Immature natural killer cell (primary cell): ENCODE measurements around the gene OR2V2. TPM values are rescaled to one million over a fixed set of nuclear protein-coding genes. Genes with fewer than 3 reads are reported as not detected.
A peak's percentile ranks its signal among the peaks of the same experiment; 100 is the strongest.
"Not testable (repeated sequence)": the region's sequence is repeated elsewhere in the genome, so short reads cannot be mapped to it uniquely, and the experiment has no call there.

Experiments
- DNase-seq, 3 donors: peaks; one replicate each; pipeline ENCODE4 v3.0.0; 2022; ENCODE audit warnings: mixed read lengths in 1 of 3
- H3K27ac Mint-ChIP-seq, 6 donors: one replicate each; pipeline ENCODE4 v1.8.0; 2020; ENCODE audit warnings: mixed read lengths in 6 of 6, mild to moderate bottlenecking in 5 of 6, inconsistent platforms in 4 of 6, moderate library complexity in 3 of 6
- H3K27me3 Mint-ChIP-seq, 3 donors: one replicate each; pipeline ENCODE4 v1.8.0; 2020 to 2021; ENCODE audit warnings: low read depth in 3 of 3, mild to moderate bottlenecking in 3 of 3, mixed read lengths in 3 of 3, moderate library complexity in 3 of 3, inconsistent platforms in 1 of 3
- H3K36me3 Mint-ChIP-seq, 3 donors: one replicate each; pipeline ENCODE4 v1.8.0; 2020; ENCODE audit warnings: mixed read lengths in 3 of 3, inconsistent platforms in 2 of 3, mild to moderate bottlenecking in 2 of 3
- H3K4me1 Mint-ChIP-seq, 2 donors: one replicate each; pipeline ENCODE4 v1.8.0; 2020; ENCODE audit warnings: inconsistent platforms in 2 of 2, mild to moderate bottlenecking in 2 of 2, mixed read lengths in 2 of 2, moderate library complexity in 1 of 2
- H3K4me3 Mint-ChIP-seq, 5 donors: one replicate each; pipeline ENCODE4 v1.8.0; 2020; ENCODE audit warnings: mild to moderate bottlenecking in 5 of 5, mixed read lengths in 5 of 5, inconsistent platforms in 3 of 5, moderate library complexity in 3 of 5
- H3K9me3 Mint-ChIP-seq, 6 donors: one replicate each; pipeline ENCODE4 v1.8.0; 2020; ENCODE audit warnings: mild to moderate bottlenecking in 6 of 6, mixed read lengths in 6 of 6, inconsistent platforms in 4 of 6, moderate library complexity in 3 of 6
- polyA plus RNA-seq, 3 donors: library from polyadenylated mRNA; unstranded; fragments of 300-500 nt; fragmentation: Illumina TruSeq; gene quantifications; one replicate each; pipeline ENCODE4 v1.2.3, GENCODE V29; 2021

The OR2V2 gene
- polyA plus RNA-seq, 3 donors from 2014 or later: not detected

DNA sequence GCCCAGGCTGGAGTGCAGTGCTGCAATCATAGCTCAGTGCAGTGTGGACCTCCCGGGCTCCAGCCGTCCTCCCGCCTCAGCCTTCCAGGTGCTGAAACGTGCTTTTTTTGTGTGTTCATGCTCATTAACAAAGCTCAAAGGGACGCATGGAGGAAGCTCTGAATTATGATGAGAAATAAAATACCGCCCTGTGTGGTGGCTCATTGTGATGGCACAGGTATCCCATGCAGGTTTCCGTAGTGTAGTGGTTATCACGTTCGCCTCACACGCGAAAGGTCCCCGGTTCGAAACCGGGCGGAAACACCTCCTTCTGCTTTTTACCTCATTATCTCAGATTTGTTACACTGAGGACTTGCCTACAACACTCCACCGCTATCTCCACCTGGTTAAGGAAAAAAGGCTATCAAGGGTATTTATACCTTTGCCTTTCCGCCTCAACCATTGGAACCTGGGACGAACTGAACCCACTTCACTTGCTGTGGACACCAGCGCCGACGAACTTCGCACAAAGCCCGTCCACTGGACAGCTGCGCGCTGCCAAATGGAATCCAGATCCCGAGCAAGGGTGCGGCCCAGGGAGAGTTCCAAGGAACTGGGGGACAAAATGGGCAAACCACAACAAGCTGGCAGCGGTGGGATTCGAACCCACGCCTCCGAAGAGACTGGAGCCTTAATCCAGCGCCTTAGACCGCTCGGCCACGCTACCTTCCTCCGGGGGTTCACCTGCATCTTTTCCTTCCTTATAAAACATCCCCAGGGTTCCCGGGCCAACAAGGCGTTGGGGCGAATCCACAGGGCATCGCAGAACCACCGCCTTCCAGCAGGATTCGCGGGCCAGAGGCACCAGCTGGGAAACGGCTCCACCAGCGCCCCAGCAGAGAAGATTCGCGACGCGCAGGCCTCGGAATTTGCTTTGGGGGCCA is 26.3 kb downstream of the OR2V2 start:
- peak overlapping the region; percentile 50 to 83 (median 81) for H3K4me3 Mint-ChIP-seq
- peak; percentile 29 to 64 (median 51) for DNase-seq

DNA sequence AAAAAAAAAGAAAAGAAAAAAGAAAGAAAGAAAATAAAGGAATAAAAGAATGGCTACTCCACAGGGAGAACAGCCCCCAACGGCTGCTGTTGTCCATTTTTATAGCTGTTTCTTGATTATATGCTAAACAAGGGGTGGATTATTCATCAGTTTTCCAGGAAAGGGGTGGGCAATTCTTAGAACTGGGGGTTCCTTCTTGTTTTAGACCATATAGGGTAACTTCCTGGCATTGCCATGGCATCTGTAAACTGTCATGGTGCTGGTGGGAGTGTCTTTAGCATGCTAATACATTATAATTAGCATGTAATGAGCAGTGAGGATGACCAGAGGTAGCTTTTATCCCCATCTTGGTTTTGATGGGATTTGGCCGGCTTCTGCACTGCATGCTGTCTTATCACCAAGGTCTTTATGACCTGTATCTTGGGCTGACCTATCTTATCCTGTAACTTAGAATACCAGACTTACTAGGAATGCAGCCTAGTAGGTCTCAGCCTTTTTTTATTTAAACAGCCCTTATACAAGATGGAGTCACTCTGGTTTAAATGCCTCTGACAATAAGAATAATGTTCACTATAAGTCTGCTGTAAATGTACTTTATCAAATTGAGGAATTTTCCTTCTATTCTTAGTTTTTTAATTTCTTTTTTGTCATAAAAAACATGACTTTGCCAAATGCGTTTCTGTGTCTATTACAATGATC is 29.0 kb downstream of the OR2V2 start:
- Mint-ChIP-seq H3K4me3 (no peak overlapping the region), H3K9me3 (peaks cover 0 to 4% (median 0%) of the 10 kb centered on the region in 6 donors), H3K4me1 (peaks cover 12 to 13% of the 10 kb centered on the region in 2 donors), H3K36me3 (peaks cover 0 to 5% (median 3%) of the 10 kb centered on the region in 3 donors), H3K27me3 (peaks cover 10 to 38% (median 29%) of the 10 kb centered on the region in 3 donors), H3K27ac (no peak overlapping the region)
- DNase-seq: no peak

More for the DNA sequence above, 26.3 kb downstream of the OR2V2 start:
- Mint-ChIP-seq H3K4me1 (peaks cover 35 to 38% of the 10 kb centered on the region in 2 donors), H3K27ac (peak overlapping the region in 5 of 6 donors; percentile 47 to 91 (median 52)), H3K36me3 (peaks cover 0 to 5% (median 3%) of the 10 kb centered on the region in 3 donors), H3K27me3 (peaks cover 24 to 64% (median 51%) of the 10 kb centered on the region in 3 donors), H3K9me3 (peaks cover 0 to 5% (median 0%) of the 10 kb centered on the region in 6 donors)

DNA sequence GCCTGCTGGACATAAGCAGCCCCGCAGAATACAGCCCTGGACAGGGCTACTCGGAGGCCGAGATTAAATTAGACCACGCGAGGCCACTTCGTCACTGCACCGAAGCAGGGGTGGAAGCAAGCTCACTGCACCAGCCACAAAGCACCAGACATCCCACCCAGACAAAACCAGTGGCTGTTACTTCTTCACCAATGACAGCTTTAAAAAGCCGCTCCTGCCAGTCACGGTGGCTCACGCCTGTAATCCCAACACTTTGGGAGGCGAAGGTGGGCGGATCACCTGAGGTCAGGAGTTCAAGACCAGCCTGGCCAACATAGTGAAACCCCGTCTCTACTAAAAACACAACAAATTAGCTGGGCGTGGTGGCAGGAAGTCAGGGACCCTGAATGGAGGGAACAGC is 30.2 kb downstream of the OR2V2 start:
- DNase-seq, H3K9me3 Mint-ChIP-seq, H3K27ac Mint-ChIP-seq, H3K4me3 Mint-ChIP-seq, H3K36me3 Mint-ChIP-seq: not testable (repeated sequence)
- Mint-ChIP-seq H3K4me1 (peaks cover 21 to 22% of the 10 kb centered on the region in 2 donors), H3K27me3 (peaks cover 10 to 30% (median 28%) of the 10 kb centered on the region in 3 donors)

DNA sequence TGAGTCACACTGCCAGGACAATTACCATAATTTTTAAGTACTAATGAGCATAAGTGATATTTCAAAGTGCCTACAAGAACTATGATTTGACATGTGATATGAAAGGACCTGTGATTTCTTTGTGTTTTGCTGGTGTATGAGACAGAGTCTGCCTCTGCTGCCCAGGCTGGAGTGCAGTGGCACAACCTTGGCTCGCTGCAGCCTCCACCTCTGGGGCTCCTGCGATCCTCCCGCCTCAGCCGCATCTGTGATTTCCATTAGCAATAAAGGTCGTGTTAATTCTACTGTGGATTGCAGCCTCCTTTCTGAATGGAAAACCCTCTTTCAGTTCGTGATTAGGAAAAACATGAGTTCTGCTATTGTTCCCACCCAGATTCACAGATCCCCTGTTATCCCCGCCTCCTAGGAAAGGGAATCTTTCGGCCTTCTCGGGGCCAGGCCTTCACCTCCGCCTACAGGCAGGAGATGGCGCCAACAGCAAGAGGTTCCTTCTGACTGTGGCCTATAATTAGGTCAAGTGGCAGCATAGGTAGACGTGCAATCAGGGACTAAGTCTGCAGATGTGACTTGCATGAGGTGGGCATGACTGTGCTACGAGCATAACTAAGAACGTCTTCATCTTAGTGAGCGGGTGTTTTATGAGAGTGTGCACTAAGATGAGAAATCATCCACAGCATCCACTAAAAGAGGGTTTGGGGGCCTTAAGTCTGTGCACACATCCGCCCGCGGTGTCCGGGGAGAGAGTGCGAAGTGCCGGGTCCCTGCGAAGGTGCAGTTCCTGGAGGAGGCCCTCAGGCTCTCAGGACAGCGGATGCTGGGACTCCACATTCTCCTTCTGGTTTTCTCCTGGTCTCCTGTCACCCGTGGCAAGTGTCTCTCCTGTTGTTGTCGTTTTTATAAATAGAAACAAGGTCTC is 34.5 kb downstream of the OR2V2 start:
- Mint-ChIP-seq H3K9me3 (no peaks in the 10 kb centered on the region), H3K27ac (peak overlapping the region; percentile 32 to 96 (median 82)), H3K36me3 (peaks cover 0 to 3% (median 0%) of the 10 kb centered on the region in 3 donors), H3K4me3 (peak overlapping the region; percentile 65 to 96 (median 72)), H3K4me1 (peaks cover 25 to 42% of the 10 kb centered on the region in 2 donors), H3K27me3 (peaks cover 2 to 13% (median 7%) of the 10 kb centered on the region in 3 donors)
- peak; percentile 56 to 74 (median 68) for DNase-seq

DNA sequence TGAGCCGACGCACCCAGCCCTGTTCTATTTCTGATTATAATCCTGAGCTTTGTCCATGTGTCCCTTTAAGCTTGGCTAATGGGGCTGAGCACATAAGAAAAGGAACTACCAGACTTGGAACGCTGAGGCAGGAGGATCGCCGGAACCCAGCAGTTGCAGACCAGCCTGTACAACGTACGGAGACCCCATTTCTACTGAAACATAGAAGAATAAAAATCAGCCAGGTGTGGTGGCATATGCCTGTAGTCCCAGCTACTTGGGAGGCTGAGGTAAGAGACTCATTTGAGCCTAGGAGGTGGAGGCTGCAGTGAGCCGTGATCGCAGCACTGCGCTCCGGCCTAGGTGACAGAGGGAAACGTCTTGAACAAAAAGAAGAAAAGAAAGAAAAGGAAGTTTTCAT is 35.3 kb downstream of the OR2V2 start:
- no peaks in the 10 kb centered on the region for H3K9me3 Mint-ChIP-seq
- peaks cover 5 to 20% (median 8%) of the 10 kb centered on the region in 3 donors for H3K27me3 Mint-ChIP-seq
- peaks cover 0 to 3% (median 0%) of the 10 kb centered on the region in 3 donors for H3K36me3 Mint-ChIP-seq

DNA sequence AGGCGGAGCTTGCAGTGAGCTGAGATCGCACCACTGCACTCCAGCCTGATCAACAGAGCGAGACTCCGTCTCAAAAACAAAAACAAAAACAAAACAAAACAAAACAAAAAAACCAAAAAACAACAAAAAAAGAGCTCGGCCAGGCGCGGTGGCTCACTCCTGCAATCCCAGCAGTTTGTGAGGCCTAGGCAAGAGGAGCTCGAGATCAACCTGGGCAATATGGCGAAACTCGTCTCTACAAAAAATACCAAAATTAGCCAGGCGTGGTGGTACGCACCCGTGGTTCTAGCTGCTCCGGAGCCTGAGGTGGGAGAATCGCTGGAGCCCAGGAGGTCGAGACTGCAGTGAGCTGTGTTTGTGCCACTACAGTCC is 37.4 kb downstream of the OR2V2 start:
- Mint-ChIP-seq H3K4me1 (peaks cover 42 to 59% of the 10 kb centered on the region in 2 donors), H3K9me3 (peaks cover 0 to 8% (median 3%) of the 10 kb centered on the region in 6 donors), H3K4me3 (peak overlapping the region; percentile 83 to 96 (median 94)), H3K36me3 (no peaks in the 10 kb centered on the region), H3K27me3 (peaks cover 24 to 42% (median 29%) of the 10 kb centered on the region in 3 donors), H3K27ac (peak overlapping the region in 1 of 6 donors; percentile 84)
- no peak for DNase-seq

More for the DNA sequence above, 35.3 kb downstream of the OR2V2 start:
- Mint-ChIP-seq H3K4me1 (peaks cover 27 to 44% of the 10 kb centered on the region in 2 donors), H3K27ac (peak overlapping the region in 5 of 6 donors; percentile 66 to 96 (median 82)), H3K4me3 (peak overlapping the region; percentile 72 to 96 (median 88))
- DNase-seq: no peak

DNA sequence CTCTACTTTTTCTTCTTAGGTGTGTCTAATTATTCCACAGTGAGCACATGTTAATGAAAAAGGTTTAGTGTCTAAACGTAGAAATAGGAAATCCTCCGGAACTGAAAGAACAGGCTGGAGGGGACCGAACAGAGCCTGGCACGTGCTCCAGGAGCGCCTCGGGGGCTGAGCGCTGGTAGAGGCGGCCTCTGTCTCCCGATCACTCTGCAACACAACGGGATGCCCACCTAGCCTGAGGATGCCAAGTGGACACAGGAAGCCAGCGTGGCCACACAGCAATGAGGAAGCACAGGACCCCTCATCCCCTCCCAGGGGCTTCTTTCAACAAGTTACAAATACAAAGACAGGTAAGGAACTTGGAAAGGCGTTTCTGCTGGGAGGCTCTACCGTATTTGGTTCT is 38.2 kb downstream of the OR2V2 start:
- Mint-ChIP-seq H3K9me3 (peaks cover 0 to 8% (median 3%) of the 10 kb centered on the region in 6 donors), H3K27me3 (peaks cover 31 to 48% (median 33%) of the 10 kb centered on the region in 3 donors), H3K4me1 (peaks cover 46 to 63% of the 10 kb centered on the region in 2 donors), H3K27ac (no peak overlapping the region), H3K4me3 (peak overlapping the region in 4 of 5 donors; percentile 25 to 47 (median 32)), H3K36me3 (no peaks in the 10 kb centered on the region)
- no peak for DNase-seq

DNA sequence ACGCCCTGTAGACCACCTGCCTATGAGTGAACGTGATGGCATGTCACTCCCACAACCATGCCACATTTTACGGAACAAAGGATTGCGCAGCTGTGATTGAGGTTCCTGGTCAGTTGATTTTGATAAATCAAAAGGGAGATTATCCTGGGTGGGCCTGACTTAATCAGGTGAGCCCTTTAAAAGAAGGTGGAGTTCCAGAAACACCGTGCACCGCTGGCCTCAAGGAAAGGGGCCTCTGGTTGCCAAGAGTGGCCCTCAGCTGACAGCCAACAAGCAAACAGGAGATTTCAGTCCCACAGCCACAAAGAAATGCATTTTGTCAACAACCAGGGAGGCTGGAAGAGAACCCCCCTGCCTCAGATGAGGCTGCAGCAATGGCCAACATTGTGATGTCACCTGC is 38.6 kb downstream of the OR2V2 start:
- peaks cover 46 to 64% of the 10 kb centered on the region in 2 donors for H3K4me1 Mint-ChIP-seq
- H3K27ac Mint-ChIP-seq: peak overlapping the region in 1 of 6 donors; percentile 17
- DNase-seq: no peak
- peaks cover 0 to 8% (median 3%) of the 10 kb centered on the region in 6 donors for H3K9me3 Mint-ChIP-seq
- H3K27me3 Mint-ChIP-seq: peaks cover 34 to 53% (median 37%) of the 10 kb centered on the region in 3 donors
- peak overlapping the region in 3 of 5 donors; percentile 6 to 47 (median 27) for H3K4me3 Mint-ChIP-seq
- peaks cover 0 to under 1% (median 0%) of the 10 kb centered on the region in 3 donors for H3K36me3 Mint-ChIP-seq

DNA sequence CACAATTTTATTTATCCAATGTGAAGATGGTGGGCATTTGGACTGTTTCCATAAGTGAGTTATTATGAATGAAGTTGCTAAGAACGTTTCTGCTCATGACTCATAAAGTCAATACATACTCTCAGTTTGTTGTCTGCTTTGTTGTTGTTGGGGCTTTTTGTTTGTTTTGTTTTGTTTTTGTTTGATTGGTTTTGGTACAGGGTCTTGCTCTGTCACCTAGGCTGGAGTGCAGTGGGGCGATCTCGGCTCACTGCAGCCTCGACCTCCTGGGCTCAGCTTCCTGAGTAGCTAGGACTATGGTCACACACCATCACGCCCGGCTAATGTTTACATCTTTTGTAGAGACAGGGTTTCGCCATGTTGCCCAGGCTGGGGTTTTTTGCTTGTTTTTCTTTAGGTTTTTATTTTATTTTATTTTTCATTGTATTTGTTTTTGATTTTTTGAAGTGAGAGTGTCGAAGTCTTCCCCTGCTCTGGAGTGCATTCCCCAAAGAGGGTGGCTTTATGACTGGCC is 39.7 kb downstream of the OR2V2 start:
- DNase-seq: no peak
- peaks cover 48 to 69% of the 10 kb centered on the region in 2 donors for H3K4me1 Mint-ChIP-seq
- H3K27me3 Mint-ChIP-seq: peaks cover 44 to 63% (median 48%) of the 10 kb centered on the region in 3 donors
- peaks cover 0 to 3% (median 0%) of the 10 kb centered on the region in 3 donors for H3K36me3 Mint-ChIP-seq
- peak overlapping the region in 5 of 6 donors; percentile 17 to 98 (median 67) for H3K27ac Mint-ChIP-seq
- peak overlapping the region in 3 of 5 donors; percentile 28 to 98 (median 64) for H3K4me3 Mint-ChIP-seq
- peaks cover 0 to 8% (median 6%) of the 10 kb centered on the region in 6 donors for H3K9me3 Mint-ChIP-seq

DNA sequence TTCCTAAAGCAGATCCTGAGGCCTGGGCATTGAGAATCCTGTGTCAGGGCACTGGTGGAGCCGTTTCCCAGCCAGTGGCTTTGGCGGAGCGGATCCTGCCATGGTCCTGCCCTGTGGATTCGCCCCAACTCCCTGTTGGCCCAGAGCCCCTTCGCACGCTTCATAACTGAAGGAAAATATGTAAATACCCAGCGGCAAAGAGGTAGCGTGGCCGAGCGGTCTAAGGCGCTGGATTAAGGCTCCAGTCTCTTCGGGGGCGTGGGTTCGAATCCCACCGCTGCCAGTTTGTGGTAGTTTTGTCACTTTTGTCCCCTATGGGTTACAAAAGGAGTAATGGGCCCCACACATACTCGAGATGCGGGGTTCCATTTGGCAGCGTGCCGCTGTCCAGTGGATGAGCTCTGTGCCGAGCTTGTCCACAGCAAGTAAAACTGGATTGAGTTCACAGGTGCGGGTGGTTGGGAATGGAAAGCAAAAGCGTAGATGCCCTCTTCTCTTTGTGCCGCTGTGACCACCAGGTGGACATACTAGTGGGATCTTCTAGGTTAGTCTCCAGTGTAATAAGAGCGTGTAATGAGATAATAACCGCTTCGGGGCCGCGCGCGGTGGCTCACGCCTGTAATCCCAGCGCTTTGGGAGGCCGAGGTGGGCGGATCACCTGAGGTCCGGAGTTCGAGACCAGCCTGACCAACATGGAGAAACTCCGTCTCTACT is 40.3 kb downstream of the OR2V2 start:
- Mint-ChIP-seq H3K36me3 (peaks cover 0 to 3% (median 0%) of the 10 kb centered on the region in 3 donors), H3K9me3 (peaks cover 0 to 8% (median 6%) of the 10 kb centered on the region in 6 donors), H3K4me3 (peak overlapping the region; percentile 93 to 100 (median 98)), H3K27ac (peak overlapping the region; percentile 87 to 98 (median 96)), H3K27me3 (peaks cover 46 to 66% (median 54%) of the 10 kb centered on the region in 3 donors), H3K4me1 (peaks cover 48 to 69% of the 10 kb centered on the region in 2 donors)
- peak; percentile 51 to 67 (median 54) for DNase-seq

DNA sequence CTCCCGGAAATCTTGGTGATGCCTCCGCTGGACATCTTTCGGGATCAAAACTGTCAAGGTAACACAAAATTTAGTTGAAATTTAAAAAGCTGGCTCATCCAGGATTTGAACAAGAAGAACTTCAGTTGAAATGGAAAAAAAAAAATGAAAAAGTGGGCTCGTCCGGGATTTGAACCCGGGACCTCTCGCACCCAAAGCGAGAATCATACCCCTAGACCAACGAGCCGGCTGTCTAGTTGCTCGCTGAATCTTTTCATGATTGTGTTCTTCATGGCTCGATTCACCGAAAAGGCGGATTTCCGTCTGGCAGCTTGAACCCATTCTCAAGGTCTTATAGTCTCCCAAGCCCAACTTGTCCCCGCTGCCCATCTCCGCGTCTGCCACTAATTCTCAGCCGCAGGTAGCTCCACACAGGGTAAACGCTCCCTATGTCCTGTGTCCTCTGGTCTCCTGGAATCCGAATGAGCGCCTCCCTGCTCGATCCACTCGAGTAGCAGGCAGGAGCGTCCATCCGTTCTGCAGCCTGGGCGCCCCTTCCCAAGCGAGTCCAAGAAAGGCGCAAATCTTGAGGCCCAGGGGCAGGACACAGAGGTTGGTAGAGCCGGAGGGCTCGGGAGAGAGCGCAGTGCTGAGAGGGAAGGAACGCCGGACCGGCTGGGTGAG is 41.4 kb downstream of the OR2V2 start:
- DNase-seq: peak; percentile 85 to 88 (median 85)
- Mint-ChIP-seq H3K27ac (peak overlapping the region; percentile 87 to 98 (median 96)), H3K27me3 (peaks cover 46 to 68% (median 61%) of the 10 kb centered on the region in 3 donors), H3K4me3 (peak overlapping the region; percentile 93 to 100 (median 98)), H3K9me3 (peaks cover 0 to 8% (median 6%) of the 10 kb centered on the region in 6 donors), H3K36me3 (peaks cover 0 to 3% (median 0%) of the 10 kb centered on the region in 3 donors), H3K4me1 (peaks cover 47 to 64% of the 10 kb centered on the region in 2 donors)
